Caco-2 (cell line): ENCODE data around the gene LGALS8. TPM values are rescaled to one million over a fixed set of nuclear protein-coding genes. Genes with fewer than 3 reads are reported as not detected.

Source experiments
- BruUV-seq: library from RNA; stranded (reverse); fragments of 400-500 nt; replicated peaks from 2 replicates; lab custom pipeline; 2021; lab: Mats Ljungman, UMichigan
- CTCF ChIA-PET: fragments of 300-600 bp; sonication (Branson Sonifier 250); formaldehyde crosslinking; loops from one replicate; lab custom pipeline; 2022; ENCODE audit warnings: antibody characterized with exemption; lab: Charles Lee
- POLR2A ChIA-PET: fragments of 300-600 bp; sonication (Branson Sonifier 250); formaldehyde crosslinking; loops from one replicate; lab custom pipeline; 2022; ENCODE audit warnings: antibody characterized with exemption; lab: Charles Lee
- DNase-seq, 2 experiments: peaks; one replicate each; pipeline versions ENCODE4 v3.0.0 to v3.0.0-alpha.2; 2020 to 2022
- H3K27me3 ChIP-seq: replicated peaks from 2 replicates; pipeline ENCODE4 v1.6.0; 2011; ENCODE audit warnings: low read length; ENCODE audit not compliant: control insufficient read depth, insufficient read depth
- H3K36me3 ChIP-seq: 2 replicates; pipeline ENCODE4 v1.5.1; 2011; ENCODE audit warnings: low read length; ENCODE audit not compliant: control insufficient read depth, insufficient read depth
- H3K4me1 ChIP-seq: fragments of 250-450 bp; sonication (Bioruptor Pico); 2 replicates; pipeline ENCODE4 v1.5.1; 2020; ENCODE audit warnings: mild to moderate bottlenecking
- H3K4me3 ChIP-seq: 2 replicates; pipeline ENCODE4 v1.5.1; 2011; ENCODE audit warnings: low read depth, mild to moderate bottlenecking, control low read depth, low read length
- H3K9me3 ChIP-seq: fragments of 250-450 bp; sonication (Bioruptor Pico); 2 replicates; pipeline ENCODE4 v1.5.1; 2020; ENCODE audit warnings: mild to moderate bottlenecking, moderate library complexity
- H3K27ac Mint-ChIP-seq: one replicate; pipeline ENCODE4 v1.8.0; 2022; ENCODE audit warnings: mixed read lengths; ENCODE audit not compliant: unreplicated experiment
- H3K27me3 Mint-ChIP-seq: one replicate; pipeline ENCODE4 v1.8.0; 2022; ENCODE audit warnings: mixed read lengths; ENCODE audit not compliant: insufficient read depth, unreplicated experiment
- H3K36me3 Mint-ChIP-seq: one replicate; pipeline ENCODE4 v1.8.0; 2022; ENCODE audit warnings: mild to moderate bottlenecking, mixed read lengths; ENCODE audit not compliant: insufficient read depth, unreplicated experiment
- H3K4me1 Mint-ChIP-seq: one replicate; pipeline ENCODE4 v1.8.0; 2022; ENCODE audit warnings: low read depth, mixed read lengths; ENCODE audit not compliant: unreplicated experiment
- H3K4me3 Mint-ChIP-seq: one replicate; pipeline ENCODE4 v1.8.0; 2022; ENCODE audit warnings: mild to moderate bottlenecking, moderate library complexity, mixed read lengths; ENCODE audit not compliant: unreplicated experiment
- H3K9me3 Mint-ChIP-seq: one replicate; pipeline ENCODE4 v1.8.0; 2022; ENCODE audit warnings: mixed read lengths; ENCODE audit not compliant: unreplicated experiment
- intact Hi-C: fragments of 100-400 bp; cut with micrococcal nuclease; formaldehyde crosslinking; loops from one replicate; pipeline ENCODE4 v1.10.0; 2022; ENCODE audit not compliant: unreplicated experiment
- total RNA-seq: library from RNA; stranded (reverse); gene quantifications from 2 replicates; pipeline ENCODE4 v1.2.3, GENCODE V29; 2022
- TF ChIP-seq, protein P1 (sequence below), 2 experiments: fragments of 200-600 bp in 1 of 2; IDR thresholded peaks; 1 replicate in 1 of 2; 2 replicates in 1 of 2; pipeline versions ENCODE4 v1.5.1 to v1.8.0; 2011 to 2022; ENCODE audit warnings: antibody characterized with exemption in 1 of 2, control low read depth in 1 of 2, inconsistent platforms in 1 of 2, low read depth in 1 of 2, low read length in 1 of 2, mild to moderate bottlenecking in 1 of 2, moderate library complexity in 1 of 2; ENCODE audit not compliant: insufficient read depth in 1 of 2, severe bottlenecking in 1 of 2, unreplicated experiment in 1 of 2

The LGALS8 gene
- total RNA-seq, 1 experiment from 2014 or later: 72.3 TPM

DNA sequence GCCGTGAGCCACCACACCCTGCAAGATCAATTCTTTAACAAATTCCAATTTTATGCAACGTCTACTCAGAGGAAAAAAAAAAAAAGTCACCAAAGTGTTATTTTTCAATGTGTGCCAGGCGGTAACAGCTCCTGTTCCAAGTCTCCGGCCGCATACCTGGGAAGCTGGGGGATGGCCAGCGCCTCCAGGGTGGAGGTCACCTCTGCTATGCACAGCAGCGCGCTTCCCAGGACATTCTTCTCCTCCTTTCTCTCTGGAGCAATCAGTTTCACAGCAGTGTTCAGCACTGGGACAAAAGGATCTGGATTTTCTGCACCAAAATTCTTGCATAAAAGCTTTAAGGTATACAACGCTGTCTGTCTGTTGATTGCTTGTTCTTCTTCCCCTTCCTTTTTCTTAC is 34.3 kb downstream of the LGALS8 start:
- TF ChIP-seq, protein P1, sequence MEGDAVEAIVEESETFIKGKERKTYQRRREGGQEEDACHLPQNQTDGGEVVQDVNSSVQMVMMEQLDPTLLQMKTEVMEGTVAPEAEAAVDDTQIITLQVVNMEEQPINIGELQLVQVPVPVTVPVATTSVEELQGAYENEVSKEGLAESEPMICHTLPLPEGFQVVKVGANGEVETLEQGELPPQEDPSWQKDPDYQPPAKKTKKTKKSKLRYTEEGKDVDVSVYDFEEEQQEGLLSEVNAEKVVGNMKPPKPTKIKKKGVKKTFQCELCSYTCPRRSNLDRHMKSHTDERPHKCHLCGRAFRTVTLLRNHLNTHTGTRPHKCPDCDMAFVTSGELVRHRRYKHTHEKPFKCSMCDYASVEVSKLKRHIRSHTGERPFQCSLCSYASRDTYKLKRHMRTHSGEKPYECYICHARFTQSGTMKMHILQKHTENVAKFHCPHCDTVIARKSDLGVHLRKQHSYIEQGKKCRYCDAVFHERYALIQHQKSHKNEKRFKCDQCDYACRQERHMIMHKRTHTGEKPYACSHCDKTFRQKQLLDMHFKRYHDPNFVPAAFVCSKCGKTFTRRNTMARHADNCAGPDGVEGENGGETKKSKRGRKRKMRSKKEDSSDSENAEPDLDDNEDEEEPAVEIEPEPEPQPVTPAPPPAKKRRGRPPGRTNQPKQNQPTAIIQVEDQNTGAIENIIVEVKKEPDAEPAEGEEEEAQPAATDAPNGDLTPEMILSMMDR (IDR thresholded peaks at IDR 0.05; ENCODE audit: insufficient read depth in 1 of 2, low read depth in 1 of 2, low read length in 1 of 2, severe bottlenecking in 1 of 2, unreplicated experiment in 1 of 2): no peak
- DNase-seq: no peak
- H3K27ac Mint-ChIP-seq: no peak overlapping the region
- Histone ChIP-seq H3K4me3 (no peak overlapping the region), H3K4me1 (no peaks in the 10 kb centered on the region), H3K36me3 (no peaks in the 10 kb centered on the region; the same call in 1 of the 2 replicates), H3K9me3 (no peaks in the 10 kb centered on the region), H3K27me3 (no peaks in the 10 kb centered on the region)
- no peaks in the 10 kb centered on the region for H3K4me1 Mint-ChIP-seq
- ChIA-PET POLR2A (no interaction called here), CTCF (interaction anchor here (1.8 kb wide), 1 partner anchor 17 kb away, joined by 4 read pairs; no protein-coding TSS in a partner anchor)
- H3K4me3 Mint-ChIP-seq: no peak overlapping the region
- H3K9me3 Mint-ChIP-seq: no peaks in the 10 kb centered on the region
- BruUV-seq: no TSS peak
- no peaks in the 10 kb centered on the region for H3K27me3 Mint-ChIP-seq
- intact Hi-C loops: no loop called here
- peaks cover 72% of the 10 kb centered on the region for H3K36me3 Mint-ChIP-seq

DNA sequence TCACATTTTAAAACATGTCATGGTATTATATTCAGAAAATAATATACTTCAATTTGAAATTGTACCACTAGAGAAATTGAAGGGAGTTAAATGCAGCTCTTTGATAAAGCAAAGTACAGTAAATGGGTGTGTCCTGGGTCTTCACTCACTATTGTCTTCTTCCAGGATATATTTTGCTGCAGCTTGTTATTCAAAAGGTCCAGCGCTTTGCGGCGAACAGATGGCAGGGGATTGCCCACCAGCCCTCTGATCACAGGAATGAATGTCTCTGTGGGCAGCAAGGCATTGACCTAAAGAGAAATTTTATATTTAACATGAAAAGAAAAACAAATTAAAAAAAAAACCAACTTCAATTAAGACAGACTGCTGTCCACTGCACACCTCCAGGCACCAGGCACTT is 35.1 kb downstream of the LGALS8 start:
- intact Hi-C loops: no loop called here
- no TSS peak for BruUV-seq
- no peak for DNase-seq
- no peak overlapping the region for H3K4me3 Mint-ChIP-seq
- no peaks in the 10 kb centered on the region for H3K27me3 ChIP-seq
- ChIA-PET CTCF (interaction anchor here (0.6 to 1.8 kb wide), 2 partner anchors 17 to 426 kb away, joined by 3 to 4 read pairs; no protein-coding TSS in a partner anchor), POLR2A (no interaction called here)
- H3K9me3 ChIP-seq: no peaks in the 10 kb centered on the region
- H3K4me3 ChIP-seq: no peak overlapping the region
- peaks cover 73% of the 10 kb centered on the region for H3K36me3 Mint-ChIP-seq
- TF ChIP-seq, protein P1 (IDR thresholded peaks at IDR 0.05; ENCODE audit: insufficient read depth in 1 of 2, low read depth in 1 of 2, low read length in 1 of 2, severe bottlenecking in 1 of 2, unreplicated experiment in 1 of 2): no peak
- no peaks in the 10 kb centered on the region for H3K4me1 ChIP-seq
- no peaks in the 10 kb centered on the region; the same call in 1 of the 2 replicates for H3K36me3 ChIP-seq
- H3K4me1 Mint-ChIP-seq: no peaks in the 10 kb centered on the region
- no peaks in the 10 kb centered on the region for H3K27me3 Mint-ChIP-seq
- H3K9me3 Mint-ChIP-seq: no peaks in the 10 kb centered on the region
- no peak overlapping the region for H3K27ac Mint-ChIP-seq

DNA sequence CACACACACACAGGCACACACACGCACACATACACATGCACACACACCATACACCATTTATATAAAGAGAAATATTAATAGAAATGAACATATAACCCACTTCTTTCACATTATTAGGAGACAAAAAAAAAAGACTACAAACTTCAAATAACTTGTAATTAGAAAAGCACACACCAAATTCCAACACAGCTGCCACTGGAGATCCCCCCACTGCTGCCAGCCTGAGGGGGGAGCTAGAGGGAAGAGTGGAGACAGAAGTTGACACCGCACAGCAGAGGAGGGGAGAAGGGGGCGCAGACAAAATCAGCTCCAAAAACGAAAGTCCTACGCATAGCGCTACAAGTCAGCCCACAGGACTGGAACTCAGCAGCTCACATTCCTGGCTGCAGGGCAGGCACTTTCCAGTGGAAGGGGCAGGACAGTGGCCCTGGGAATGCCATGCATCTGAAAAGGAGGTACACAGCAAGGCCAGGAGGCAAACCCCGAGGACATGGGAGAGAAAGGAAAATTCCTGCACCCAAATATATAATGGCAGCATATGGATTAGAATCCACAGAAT is 36.5 kb downstream of the LGALS8 start:
- Mint-ChIP-seq H3K9me3 (no peaks in the 10 kb centered on the region), H3K4me1 (no peaks in the 10 kb centered on the region), H3K36me3 (peaks cover 76% of the 10 kb centered on the region), H3K27ac (no peak overlapping the region), H3K27me3 (no peaks in the 10 kb centered on the region), H3K4me3 (no peak overlapping the region)
- intact Hi-C loops: no loop called here
- POLR2A ChIA-PET: no interaction called here
- no peak for DNase-seq
- CTCF ChIA-PET: no interaction called here
- Histone ChIP-seq H3K36me3 (no peaks in the 10 kb centered on the region; the same call in 1 of the 2 replicates), H3K27me3 (no peaks in the 10 kb centered on the region), H3K4me3 (no peak overlapping the region), H3K4me1 (no peaks in the 10 kb centered on the region), H3K9me3 (no peaks in the 10 kb centered on the region)
- TF ChIP-seq, protein P1 (IDR thresholded peaks at IDR 0.05; ENCODE audit: insufficient read depth in 1 of 2, low read depth in 1 of 2, low read length in 1 of 2, severe bottlenecking in 1 of 2, unreplicated experiment in 1 of 2): no peak
- no TSS peak for BruUV-seq
